ENCODE measurements around the gene NMT2.

NMT2 gene

DNA sequence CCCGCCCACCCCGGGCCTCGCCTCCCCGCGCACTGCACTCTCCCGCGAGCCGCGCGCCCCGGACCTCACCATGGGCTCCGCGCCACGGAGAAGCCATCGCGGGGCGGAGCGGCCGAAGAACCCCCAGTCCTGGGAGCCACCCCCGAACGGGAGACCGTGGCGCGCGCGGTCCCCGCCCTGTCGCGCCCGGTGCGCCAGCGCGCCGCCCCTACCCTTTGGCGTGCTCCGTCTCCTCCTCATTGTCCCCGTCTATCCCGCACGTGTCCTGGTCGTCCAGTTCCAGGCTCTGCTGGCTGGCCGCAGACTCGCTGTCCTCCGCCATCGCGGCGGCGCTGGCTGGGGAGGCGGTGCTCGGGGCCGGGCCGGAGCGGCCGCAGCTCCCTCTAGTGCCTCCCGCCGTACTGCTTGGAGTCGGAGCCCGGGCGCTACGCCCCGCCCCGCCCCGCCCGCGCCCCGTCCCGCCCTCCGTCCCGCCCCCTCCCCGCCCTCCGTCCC, at the start of gene NMT2:
NMT2 (minus strand) TSS at position 403 of the 495 bp plus-strand sequence; CDS start at position 322, 81 bp downstream.
- peak; percentile 78 to 91 for DNase-seq
- no peaks in the 10 kb centered on the region for H3K27me3 ChIP-seq
- intact Hi-C loops (cut with DNase I; ENCODE audit: low total_unique reads): loop anchor here (10.0 kb wide), 1 partner anchor 74 kb away; the partner anchor contains the start of gene RPP38
- H3K4me3 ChIP-seq: peak within 1 kb of the TSS; percentile 76 to 92
- peak within 1 kb of the TSS; percentile 86 to 88 for H3K27ac ChIP-seq
- H3K36me3 ChIP-seq: no peaks in the 10 kb centered on the region
- peaks cover 0 to 25% (median 15%) of the 10 kb centered on the region in 4 donors for H3K4me1 ChIP-seq
- TF ChIP-seq, protein P1, sequence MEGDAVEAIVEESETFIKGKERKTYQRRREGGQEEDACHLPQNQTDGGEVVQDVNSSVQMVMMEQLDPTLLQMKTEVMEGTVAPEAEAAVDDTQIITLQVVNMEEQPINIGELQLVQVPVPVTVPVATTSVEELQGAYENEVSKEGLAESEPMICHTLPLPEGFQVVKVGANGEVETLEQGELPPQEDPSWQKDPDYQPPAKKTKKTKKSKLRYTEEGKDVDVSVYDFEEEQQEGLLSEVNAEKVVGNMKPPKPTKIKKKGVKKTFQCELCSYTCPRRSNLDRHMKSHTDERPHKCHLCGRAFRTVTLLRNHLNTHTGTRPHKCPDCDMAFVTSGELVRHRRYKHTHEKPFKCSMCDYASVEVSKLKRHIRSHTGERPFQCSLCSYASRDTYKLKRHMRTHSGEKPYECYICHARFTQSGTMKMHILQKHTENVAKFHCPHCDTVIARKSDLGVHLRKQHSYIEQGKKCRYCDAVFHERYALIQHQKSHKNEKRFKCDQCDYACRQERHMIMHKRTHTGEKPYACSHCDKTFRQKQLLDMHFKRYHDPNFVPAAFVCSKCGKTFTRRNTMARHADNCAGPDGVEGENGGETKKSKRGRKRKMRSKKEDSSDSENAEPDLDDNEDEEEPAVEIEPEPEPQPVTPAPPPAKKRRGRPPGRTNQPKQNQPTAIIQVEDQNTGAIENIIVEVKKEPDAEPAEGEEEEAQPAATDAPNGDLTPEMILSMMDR (IDR thresholded peaks at IDR 0.05): peak; percentile 30 to 36
- no peaks in the 10 kb centered on the region for H3K9me3 ChIP-seq

DNA sequence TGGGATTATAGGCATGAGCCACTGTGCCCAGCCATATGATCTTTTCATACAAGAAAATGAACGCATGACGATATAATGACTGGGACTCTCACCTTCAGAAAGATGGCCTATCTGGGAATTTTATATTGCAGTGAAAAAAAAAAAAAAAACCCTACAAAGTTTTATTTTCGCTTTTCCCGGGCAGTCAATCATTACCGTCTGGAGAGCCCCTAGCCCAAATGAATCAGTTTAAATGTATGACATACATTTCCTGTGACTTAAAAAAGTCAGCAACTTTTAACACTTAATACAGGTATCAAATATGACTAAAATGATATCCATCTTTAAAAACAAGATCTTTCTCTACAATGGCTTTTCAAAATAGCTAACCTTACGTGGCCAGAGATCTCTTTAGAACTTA, 48.2 kb upstream of the NMT2 start:
- no peaks in the 10 kb centered on the region for H3K4me1 ChIP-seq

DNA sequence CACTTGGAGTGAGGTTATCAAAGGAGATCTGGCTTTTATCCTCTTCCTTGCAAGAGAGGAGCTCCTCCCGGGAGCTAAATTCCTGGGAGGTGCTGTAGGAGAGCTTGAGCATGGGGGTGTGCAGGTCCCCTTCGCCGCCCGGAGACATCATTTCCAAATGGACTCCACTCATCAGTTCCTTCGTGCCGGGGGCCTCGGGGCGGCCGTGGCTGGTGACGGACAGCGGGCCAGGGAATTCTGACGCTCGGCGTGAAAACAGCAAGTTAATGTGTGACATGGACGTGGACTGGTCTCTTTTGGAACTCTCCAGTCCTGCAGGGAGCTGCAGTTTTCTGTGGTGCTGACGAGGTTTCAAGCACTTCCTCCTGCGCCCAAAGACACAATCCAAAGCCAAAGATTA, 45.7 kb upstream of the NMT2 start:
- no peaks in the 10 kb centered on the region for H3K9me3 ChIP-seq
- intact Hi-C loops (cut with DNase I; ENCODE audit: low total_unique reads): loop anchor here (10.0 kb wide), 1 partner anchor 161 kb away; the partner anchor contains the start of gene FAM171A1
- TF ChIP-seq, protein P1 (IDR thresholded peaks at IDR 0.05): no peak
- no peak for DNase-seq
- H3K36me3 ChIP-seq: peaks cover 0 to 12% (median 10%) of the 10 kb centered on the region in 3 donors
- H3K4me1 ChIP-seq: no peaks in the 10 kb centered on the region
- H3K27me3 ChIP-seq: no peaks in the 10 kb centered on the region
- no peak overlapping the region for H3K27ac ChIP-seq
- H3K4me3 ChIP-seq: no peak overlapping the region

More for the DNA sequence above, 48.2 kb upstream of the NMT2 start:
- TF ChIP-seq, protein P1 (IDR thresholded peaks at IDR 0.05): no peak
- no peak overlapping the region for H3K27ac ChIP-seq
- no peaks in the 10 kb centered on the region for H3K27me3 ChIP-seq
- peaks cover 0 to 12% (median 10%) of the 10 kb centered on the region in 3 donors for H3K36me3 ChIP-seq
- H3K9me3 ChIP-seq: no peaks in the 10 kb centered on the region
- no peak overlapping the region for H3K4me3 ChIP-seq
- intact Hi-C loops (cut with DNase I; ENCODE audit: low total_unique reads): loop anchor here (10.0 kb wide), 1 partner anchor 158 kb away; the partner anchor contains the start of gene FAM171A1
- no peak for DNase-seq

DNA sequence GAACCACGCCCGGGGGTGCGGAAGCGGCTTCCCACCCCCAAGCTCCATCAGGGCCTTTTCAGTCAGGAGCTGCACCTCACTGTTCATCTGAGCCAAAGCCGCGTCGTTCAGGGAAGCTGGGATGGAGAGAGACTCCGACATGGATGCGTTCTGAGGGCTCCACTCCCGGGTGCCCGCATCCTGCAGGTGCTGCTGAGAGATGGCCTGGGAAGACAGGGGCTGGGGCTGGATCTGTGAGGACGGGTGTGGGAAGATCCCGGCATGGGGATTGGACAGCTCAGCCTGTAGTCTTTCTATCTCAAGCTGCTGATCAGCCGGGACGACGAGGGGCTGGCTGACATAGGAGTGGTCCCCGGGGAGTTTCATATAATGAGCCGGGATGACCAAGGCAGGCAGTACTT, 45.0 kb upstream of the NMT2 start:
- H3K27me3 ChIP-seq: no peaks in the 10 kb centered on the region
- no peaks in the 10 kb centered on the region for H3K9me3 ChIP-seq
- no peak overlapping the region for H3K27ac ChIP-seq
- peaks cover 0 to 12% (median 10%) of the 10 kb centered on the region in 3 donors for H3K36me3 ChIP-seq
- TF ChIP-seq, protein P1 (IDR thresholded peaks at IDR 0.05): no peak
- intact Hi-C loops (cut with DNase I; ENCODE audit: low total_unique reads): loop anchor here (10.0 kb wide), 1 partner anchor 161 kb away; the partner anchor contains the start of gene FAM171A1
- no peak overlapping the region for H3K4me3 ChIP-seq
- no peak for DNase-seq
- H3K4me1 ChIP-seq: no peaks in the 10 kb centered on the region

DNA sequence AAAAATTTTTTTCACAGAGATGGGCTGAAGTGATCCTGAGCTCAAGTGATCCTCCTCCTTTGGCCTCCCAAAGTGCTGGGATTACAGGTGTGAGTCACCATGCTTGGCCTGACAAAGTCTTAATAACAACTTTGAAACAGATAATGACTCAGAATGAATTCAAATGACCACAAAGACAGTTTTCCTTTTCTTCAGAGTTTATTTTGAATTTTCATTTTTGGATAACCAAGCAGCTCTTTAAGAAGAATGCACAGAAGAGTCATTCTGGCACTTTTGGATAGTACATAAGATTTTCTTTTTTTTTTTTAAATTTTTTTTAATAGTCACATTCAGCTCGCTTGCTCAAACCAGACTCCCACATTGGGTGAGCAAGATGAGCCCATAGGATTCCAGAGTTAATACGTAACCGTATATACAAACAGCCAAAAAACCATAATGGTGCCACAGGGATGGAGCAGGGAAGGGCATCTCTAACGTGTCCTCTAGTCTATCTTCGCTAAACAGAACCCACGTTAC, 43.0 kb upstream of the NMT2 start:
- DNase-seq: no peak
- peaks cover 0 to 12% (median 10%) of the 10 kb centered on the region in 3 donors for H3K36me3 ChIP-seq
- TF ChIP-seq, protein P1 (IDR thresholded peaks at IDR 0.05): no peak
- no peaks in the 10 kb centered on the region for H3K9me3 ChIP-seq
- H3K27ac ChIP-seq: no peak overlapping the region
- intact Hi-C loops (cut with DNase I; ENCODE audit: low total_unique reads): loop anchor here (10.0 kb wide), 1 partner anchor 163 kb away; the partner anchor contains the start of gene FAM171A1
- H3K27me3 ChIP-seq: no peaks in the 10 kb centered on the region
- H3K4me1 ChIP-seq: no peaks in the 10 kb centered on the region
- H3K4me3 ChIP-seq: no peak overlapping the region
